KMS-11 (cell line): ENCODE data around the gene CFAP410.

Source experiments
- H2AFZ ChIP-seq: fragments of 200-600 bp; sonication (generic); 2 replicates; pipeline ENCODE4 v1.6.1; 2016; ENCODE audit warnings: antibody characterized with exemption, mixed run types, low read depth
- H3K27ac ChIP-seq: fragments of 200-600 bp; sonication (generic); 2 replicates; pipeline ENCODE4 v1.6.1; 2016; ENCODE audit warnings: mild to moderate bottlenecking, mixed run types
- H3K27me3 ChIP-seq: fragments of 200-600 bp; sonication (generic); 2 replicates; pipeline ENCODE4 v1.6.1; 2017; ENCODE audit warnings: mild to moderate bottlenecking, low read depth, mixed run types, moderate library complexity; ENCODE audit not compliant: insufficient read depth
- H3K36me3 ChIP-seq: fragments of 200-600 bp; sonication (generic); 2 replicates; pipeline ENCODE4 v1.6.1; 2017; ENCODE audit warnings: mild to moderate bottlenecking, mixed run types; ENCODE audit not compliant: insufficient read depth
- H3K4me1 ChIP-seq: fragments of 200-600 bp; sonication (generic); 2 replicates; pipeline ENCODE4 v1.6.1; 2016; ENCODE audit warnings: mild to moderate bottlenecking, low read depth, mixed run types; ENCODE audit not compliant: poor library complexity, severe bottlenecking
- H3K4me2 ChIP-seq: fragments of 200-600 bp; sonication (generic); 2 replicates; pipeline ENCODE4 v1.7.0; 2016; ENCODE audit warnings: mild to moderate bottlenecking, mixed run types
- H3K4me3 ChIP-seq: fragments of 200-600 bp; sonication (generic); IDR thresholded peaks from 2 replicates; pipeline ENCODE4 v1.6.1; 2017; ENCODE audit warnings: low read depth, low read length, mixed read lengths; ENCODE audit not compliant: insufficient read depth
- H3K79me2 ChIP-seq: fragments of 200-600 bp; sonication (generic); 2 replicates; pipeline ENCODE4 v1.6.1; 2016; ENCODE audit warnings: low read depth, mixed run types; ENCODE audit not compliant: insufficient read depth
- H3K9ac ChIP-seq: fragments of 200-600 bp; sonication (generic); 2 replicates; pipeline ENCODE4 v1.6.1; 2016; ENCODE audit warnings: mild to moderate bottlenecking, mixed run types
- H4K20me1 ChIP-seq: fragments of 200-600 bp; sonication (generic); 2 replicates; pipeline ENCODE4 v1.6.1; 2016; ENCODE audit warnings: mild to moderate bottlenecking, mixed run types; ENCODE audit not compliant: insufficient read depth
- TF ChIP-seq, protein P1 (sequence below): fragments of 200-600 bp; sonication (generic); conservative IDR thresholded peaks from 2 replicates; pipeline ENCODE4 v1.6.1; 2017; ENCODE audit warnings: low read depth, mild to moderate bottlenecking, antibody characterized with exemption, low read length, moderate library complexity, mixed read lengths

Gene CFAP410

DNA sequence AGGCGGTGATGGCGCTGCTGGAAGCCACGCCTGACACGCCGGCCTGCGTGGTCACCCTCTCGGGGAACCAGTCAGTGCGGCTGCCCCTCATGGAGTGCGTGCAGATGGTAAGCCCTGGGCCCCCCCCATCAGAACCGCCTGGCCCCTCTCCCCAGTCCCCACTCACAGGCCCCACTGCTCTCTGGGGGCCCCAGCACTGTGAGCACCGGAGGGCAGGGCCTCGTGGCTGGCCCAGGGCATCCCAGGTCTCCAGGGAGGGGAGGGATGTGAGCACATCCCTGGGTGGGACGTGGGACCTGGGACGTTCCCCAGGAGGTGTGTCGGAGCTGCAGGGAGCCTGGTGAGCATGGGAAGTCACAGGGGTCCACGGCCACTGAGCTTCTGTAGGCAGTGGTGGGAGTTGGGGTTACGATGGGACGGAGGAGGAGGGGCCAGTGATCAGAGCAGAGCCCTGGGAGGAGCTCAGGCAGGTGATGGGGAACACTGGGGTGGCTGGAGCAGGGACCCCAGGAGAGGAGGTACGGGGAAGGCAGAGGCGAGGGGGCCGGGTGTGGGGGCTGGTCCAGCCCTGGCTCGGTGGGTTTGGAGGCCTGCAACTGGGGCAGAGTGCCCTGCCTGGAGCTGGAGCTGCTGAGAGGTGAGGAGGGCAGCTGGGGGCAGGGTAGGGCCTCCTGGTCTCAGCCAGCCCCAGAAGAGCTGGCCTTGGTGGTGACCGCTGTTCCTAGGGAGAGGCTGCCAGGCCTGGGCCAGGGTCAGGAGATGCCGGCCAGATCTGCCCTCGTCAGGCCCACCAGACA is 20.5 kb downstream of the CFAP410 start:
- H3K36me3 ChIP-seq = no peaks in the 10 kb centered on the region
- no peak overlapping the region for H3K4me3 ChIP-seq
- no peaks in the 10 kb centered on the region for H3K4me1 ChIP-seq
- no peaks in the 10 kb centered on the region for H4K20me1 ChIP-seq
- no peak overlapping the region for H3K9ac ChIP-seq
- H2AFZ ChIP-seq = no peak overlapping the region
- H3K4me2 ChIP-seq = no peak overlapping the region
- H3K27me3 ChIP-seq = no peaks in the 10 kb centered on the region
- no peak overlapping the region for H3K27ac ChIP-seq
- TF ChIP-seq, protein P1, sequence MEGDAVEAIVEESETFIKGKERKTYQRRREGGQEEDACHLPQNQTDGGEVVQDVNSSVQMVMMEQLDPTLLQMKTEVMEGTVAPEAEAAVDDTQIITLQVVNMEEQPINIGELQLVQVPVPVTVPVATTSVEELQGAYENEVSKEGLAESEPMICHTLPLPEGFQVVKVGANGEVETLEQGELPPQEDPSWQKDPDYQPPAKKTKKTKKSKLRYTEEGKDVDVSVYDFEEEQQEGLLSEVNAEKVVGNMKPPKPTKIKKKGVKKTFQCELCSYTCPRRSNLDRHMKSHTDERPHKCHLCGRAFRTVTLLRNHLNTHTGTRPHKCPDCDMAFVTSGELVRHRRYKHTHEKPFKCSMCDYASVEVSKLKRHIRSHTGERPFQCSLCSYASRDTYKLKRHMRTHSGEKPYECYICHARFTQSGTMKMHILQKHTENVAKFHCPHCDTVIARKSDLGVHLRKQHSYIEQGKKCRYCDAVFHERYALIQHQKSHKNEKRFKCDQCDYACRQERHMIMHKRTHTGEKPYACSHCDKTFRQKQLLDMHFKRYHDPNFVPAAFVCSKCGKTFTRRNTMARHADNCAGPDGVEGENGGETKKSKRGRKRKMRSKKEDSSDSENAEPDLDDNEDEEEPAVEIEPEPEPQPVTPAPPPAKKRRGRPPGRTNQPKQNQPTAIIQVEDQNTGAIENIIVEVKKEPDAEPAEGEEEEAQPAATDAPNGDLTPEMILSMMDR = no peak
- H3K79me2 ChIP-seq = no peaks in the 10 kb centered on the region

DNA sequence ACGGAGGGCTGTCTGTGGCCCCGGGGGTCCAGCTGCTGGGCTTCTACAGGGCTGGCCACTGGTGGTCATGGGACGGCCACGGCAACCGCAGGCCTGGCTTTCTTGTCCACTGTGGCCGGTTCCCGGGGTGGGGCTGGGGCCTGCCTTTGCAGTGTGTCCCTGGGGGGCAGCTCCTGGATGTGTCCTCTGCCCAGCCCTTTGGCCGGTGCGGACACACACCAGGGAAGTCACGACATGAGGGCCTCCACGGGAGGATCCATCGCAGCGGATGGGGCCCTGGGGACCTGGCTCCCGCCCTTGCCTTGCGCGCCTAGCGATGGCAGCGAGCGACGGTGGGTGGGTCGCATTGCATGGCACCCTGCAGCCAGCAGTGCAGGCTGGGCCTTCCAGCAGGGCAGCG is 21.3 kb downstream of the CFAP410 start:
- no peaks in the 10 kb centered on the region for H3K36me3 ChIP-seq
- H3K27ac ChIP-seq = no peak overlapping the region
- no peak overlapping the region for H2AFZ ChIP-seq
- H4K20me1 ChIP-seq = no peaks in the 10 kb centered on the region
- no peak overlapping the region for H3K4me3 ChIP-seq
- H3K9ac ChIP-seq = no peak overlapping the region
- no peaks in the 10 kb centered on the region for H3K79me2 ChIP-seq
- TF ChIP-seq, protein P1 = no peak
- H3K4me1 ChIP-seq = no peaks in the 10 kb centered on the region
- no peaks in the 10 kb centered on the region for H3K27me3 ChIP-seq
- no peak overlapping the region for H3K4me2 ChIP-seq

DNA sequence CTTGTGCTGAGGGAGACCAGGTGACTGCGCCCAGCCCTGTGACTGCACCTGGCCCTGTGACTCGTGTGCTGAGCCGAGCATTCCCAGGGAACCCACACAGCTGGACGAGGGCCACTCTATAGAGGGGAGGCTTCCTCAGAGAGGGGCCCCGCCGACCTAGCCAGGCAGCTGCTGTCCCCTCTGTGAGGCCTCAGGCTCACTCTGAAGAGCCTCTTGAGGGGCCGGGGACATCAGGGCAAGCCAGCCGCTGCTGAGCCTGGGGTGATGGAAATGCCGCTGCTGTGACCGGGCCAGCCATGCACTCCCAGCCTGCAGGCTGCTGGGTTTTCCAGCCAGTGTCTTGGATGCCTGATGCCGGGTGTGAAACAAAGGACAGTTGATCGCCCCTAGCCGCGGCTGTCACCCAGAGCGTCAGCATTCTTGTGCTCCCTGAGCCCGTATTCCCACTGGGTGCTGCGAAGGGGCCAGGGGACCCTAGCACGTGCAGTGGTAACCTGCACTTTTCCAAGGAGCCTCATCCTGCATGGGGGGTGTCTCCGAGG is 21.9 kb downstream of the CFAP410 start:
- Histone ChIP-seq H3K4me2 (no peak overlapping the region), H3K36me3 (no peaks in the 10 kb centered on the region), H2AFZ (no peak overlapping the region), H3K27me3 (no peaks in the 10 kb centered on the region), H3K4me1 (no peaks in the 10 kb centered on the region), H3K4me3 (no peak overlapping the region), H3K27ac (no peak overlapping the region), H3K79me2 (no peaks in the 10 kb centered on the region), H4K20me1 (no peaks in the 10 kb centered on the region), H3K9ac (no peak overlapping the region)
- TF ChIP-seq, protein P1 = no peak

DNA sequence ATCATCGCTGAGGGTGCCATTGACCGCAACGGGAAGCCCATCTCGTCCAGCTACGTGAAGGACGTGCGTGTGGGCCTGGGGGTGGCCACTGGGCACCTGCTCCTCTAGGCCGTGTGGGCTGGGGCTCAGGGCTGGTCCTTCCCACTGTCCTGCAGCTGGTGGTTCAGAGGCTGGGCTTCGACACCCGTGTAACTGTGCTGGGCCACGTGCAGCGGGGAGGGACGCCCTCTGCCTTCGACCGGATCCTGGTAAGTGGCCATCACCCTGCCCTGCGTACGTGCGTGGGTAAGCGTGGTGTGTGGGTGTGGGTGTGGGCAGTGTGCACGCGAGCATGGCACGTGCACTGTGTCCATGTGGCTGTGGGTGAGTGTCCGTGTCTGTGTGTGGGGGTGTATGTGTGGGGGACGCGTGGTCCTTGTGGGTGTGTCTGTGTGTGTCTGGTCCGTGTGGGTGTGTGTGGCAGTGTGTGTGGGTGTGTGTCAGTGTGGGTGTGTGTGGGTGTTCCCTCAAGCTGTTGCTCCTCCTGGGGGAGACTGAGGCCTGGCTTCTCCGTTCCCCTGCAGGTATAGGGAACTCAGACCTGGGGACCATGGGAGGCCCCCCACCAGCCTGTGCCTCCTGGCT is 22.8 kb downstream of the CFAP410 start:
- Histone ChIP-seq H3K27me3 (no peaks in the 10 kb centered on the region), H2AFZ (no peak overlapping the region), H4K20me1 (no peaks in the 10 kb centered on the region), H3K4me1 (no peaks in the 10 kb centered on the region), H3K27ac (no peak overlapping the region), H3K4me2 (no peak overlapping the region), H3K36me3 (no peaks in the 10 kb centered on the region), H3K4me3 (no peak overlapping the region), H3K9ac (no peak overlapping the region), H3K79me2 (no peaks in the 10 kb centered on the region)
- TF ChIP-seq, protein P1 = no peak
